Measurements from ENCODE around the gene EHMT1. TPM values are rescaled to one million over a fixed set of nuclear protein-coding genes. Genes with fewer than 3 reads are reported as not detected.

EHMT1 gene
- total and polyA plus RNA-seq, 2 of the 13 experiments (the other 11 are each of a cell fraction or from before 2014, with no cell fraction given) = 23.0 to 27.1 TPM

DNA sequence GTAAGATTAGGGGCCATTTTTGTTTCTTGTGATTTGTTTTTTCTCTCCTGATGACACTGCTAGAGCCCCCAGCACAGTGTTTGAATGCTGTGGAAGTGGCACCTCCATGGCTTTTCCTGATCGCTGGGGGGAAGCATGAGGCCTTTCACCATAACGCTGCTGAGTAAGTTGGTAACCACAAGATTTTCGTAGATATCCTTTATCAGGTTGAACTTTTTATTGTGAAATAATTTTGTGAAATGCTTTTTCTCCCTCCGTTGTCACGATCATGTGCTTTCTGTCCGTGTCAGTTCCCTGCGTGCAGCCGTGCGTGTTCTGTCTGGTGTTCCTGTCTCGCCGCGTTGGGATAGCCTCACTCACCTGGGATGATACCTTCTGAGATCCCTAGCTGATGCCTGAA lies 59.4 kb downstream of the EHMT1 start:
- no peak for DNase-seq (ENCODE audit: low spot score)

DNA sequence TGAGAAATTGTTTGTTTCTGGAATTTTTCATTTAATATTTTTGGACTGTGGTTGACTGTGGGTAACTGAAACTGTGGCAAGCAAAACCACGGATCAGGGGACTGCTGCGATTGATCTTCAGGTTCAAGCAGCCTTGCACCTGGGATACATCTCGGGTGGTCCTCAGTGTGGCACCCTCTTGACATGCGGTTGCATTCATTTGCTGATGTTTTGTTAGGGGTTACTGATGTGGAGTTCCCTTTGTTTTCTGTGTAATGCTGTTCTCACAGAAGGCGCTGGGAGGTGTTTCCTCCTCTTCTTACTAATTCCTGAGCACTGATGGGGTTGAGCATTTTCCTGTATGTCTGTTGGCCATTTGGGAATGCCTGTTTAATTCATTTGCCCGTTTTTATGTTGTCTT lies 60.4 kb downstream of the EHMT1 start:
- H2AFZ ChIP-seq (ENCODE audit: low read length) = no peak overlapping the region
- no peaks in the 10 kb centered on the region for H3K9me3 ChIP-seq (ENCODE audit: low read length)
- ChIA-PET POLR2A (no interaction called here), CTCF (ENCODE audit: low intra/inter-chr PET ratio, low total read pairs) (no interaction called here)
- H3K36me3 ChIP-seq (replicated peaks in 1 of 2; ENCODE audit: control insufficient read depth in 1 of 2, insufficient read depth in 2 of 2, low read length in 2 of 2) = peaks cover 1 to 2% of the 10 kb centered on the region in 2 experiments; a peak in 2 of 5 replicates
- TF ChIP-seq GLI4 (CRISPR knock-in tag; IDR thresholded peaks at IDR 0.05; ENCODE audit: borderline replicate concordance) (no peak), RAD21 (CRISPR knock-in tag; IDR thresholded peaks at IDR 0.05) (no peak), TEAD2 (CRISPR knock-in tag; IDR thresholded peaks at IDR 0.05) (no peak), ETS1 (CRISPR knock-in tag; IDR thresholded peaks at IDR 0.05) (no peak), IKZF4 (CRISPR knock-in tag; IDR thresholded peaks at IDR 0.05; ENCODE audit: borderline replicate concordance, low read depth, not compliant biosample characterization) (no peak)
- in situ Hi-C loops (cut with HindIII; ENCODE audit: extremely low pct_ligation_motif_present, low pct_unique_long_range_greater_than_20kb) (no loop called here), intact Hi-C loops (cut with micrococcal nuclease; ENCODE audit: unreplicated experiment) (no loop called here)
- FAIRE-seq (no peak), ATAC-seq (no peak), DNase-seq (ENCODE audit: low spot score) (no peak)
- peaks cover 67% of the 10 kb centered on the region for H3K79me2 ChIP-seq (ENCODE audit: insufficient read depth, low read length)
- no TSS peak for BruUV-seq (replicated peaks)
- H4K20me1 ChIP-seq (ENCODE audit: insufficient read depth, low read length) = peaks cover 3% of the 10 kb centered on the region; the same call in 1 of the 2 replicates
- no peaks in the 10 kb centered on the region for H3K27me3 ChIP-seq (ENCODE audit: control insufficient read depth in 1 of 2, insufficient read depth in 2 of 2, low read length in 2 of 2)
- peaks cover under 1% of the 10 kb centered on the region; the same call in 1 of the 2 replicates for H3K4me1 ChIP-seq (ENCODE audit: insufficient read depth, low read length)
- no peak overlapping the region for H3K4me2 ChIP-seq (ENCODE audit: low read depth, low read length)
- no peak overlapping the region for H3K9ac ChIP-seq (ENCODE audit: insufficient read depth, low read depth, low read length)
- H3K4me3 ChIP-seq (replicated peaks in 1 of 3; ENCODE audit: insufficient read depth in 1 of 3, low read depth in 2 of 3, low read length in 3 of 3) = no peak overlapping the region
- no peak overlapping the region for H3K27ac ChIP-seq (ENCODE audit: extremely low read length, insufficient read depth, low read length)
- WGBS (ENCODE audit: low lambda C conversion rate) = 80% methylated on average over 6 of the region's 6 CpGs

More for the DNA sequence above, 59.4 kb downstream of the EHMT1 start:
- no peak for FAIRE-seq
- in situ Hi-C loops (cut with HindIII; ENCODE audit: extremely low pct_ligation_motif_present, low pct_unique_long_range_greater_than_20kb) (no loop called here), intact Hi-C loops (cut with micrococcal nuclease; ENCODE audit: unreplicated experiment) (no loop called here)
- ChIA-PET CTCF (ENCODE audit: low intra/inter-chr PET ratio, low total read pairs) (no interaction called here), POLR2A (no interaction called here)
- Histone ChIP-seq H3K9ac (ENCODE audit: insufficient read depth, low read depth, low read length) (no peak overlapping the region), H3K27me3 (ENCODE audit: control insufficient read depth in 1 of 2, insufficient read depth in 2 of 2, low read length in 2 of 2) (no peaks in the 10 kb centered on the region), H4K20me1 (ENCODE audit: insufficient read depth, low read length) (peaks cover 3% of the 10 kb centered on the region; the same call in 1 of the 2 replicates), H3K4me3 (replicated peaks in 1 of 3; ENCODE audit: insufficient read depth in 1 of 3, low read depth in 2 of 3, low read length in 3 of 3) (no peak overlapping the region), H3K4me1 (ENCODE audit: insufficient read depth, low read length) (peaks cover 11% of the 10 kb centered on the region), H3K27ac (ENCODE audit: extremely low read length, insufficient read depth, low read length) (no peak overlapping the region), H3K79me2 (ENCODE audit: insufficient read depth, low read length) (peaks cover 74% of the 10 kb centered on the region), H3K36me3 (replicated peaks in 1 of 2; ENCODE audit: control insufficient read depth in 1 of 2, insufficient read depth in 2 of 2, low read length in 2 of 2) (peaks cover 1 to 2% of the 10 kb centered on the region in 2 experiments; a peak in 2 of 5 replicates), H3K4me2 (ENCODE audit: low read depth, low read length) (no peak overlapping the region), H3K9me3 (ENCODE audit: low read length) (no peaks in the 10 kb centered on the region), H2AFZ (ENCODE audit: low read length) (no peak overlapping the region)
- WGBS (ENCODE audit: low lambda C conversion rate) = 98% methylated on average over 12 of the region's 12 CpGs
- TF ChIP-seq ZNF652 (CRISPR knock-in tag; IDR thresholded peaks at IDR 0.05; ENCODE audit: borderline replicate concordance, low read depth) (no peak), IKZF5 (CRISPR knock-in tag; IDR thresholded peaks at IDR 0.05) (no peak), ZNF264 (CRISPR knock-in tag; IDR thresholded peaks at IDR 0.05) (no peak)
- BruUV-seq (replicated peaks) = no TSS peak
- no peak for ATAC-seq

All from HepG2 (cell line).